Hematopoietic multipotent progenitor cell treated with erythropoietin and hydrocortisone succinate and interleukin-3 and kit ligand, for 6 days (in vitro differentiated cells): ENCODE measurements around the gene FAM135A.
A peak's percentile ranks its signal among the peaks of the same experiment; 100 is the strongest.

Experiments
- DNase-seq: peaks from one replicate; pipeline ENCODE4 v3.0.0-alpha.2; 2015

The FAM135A gene

DNA sequence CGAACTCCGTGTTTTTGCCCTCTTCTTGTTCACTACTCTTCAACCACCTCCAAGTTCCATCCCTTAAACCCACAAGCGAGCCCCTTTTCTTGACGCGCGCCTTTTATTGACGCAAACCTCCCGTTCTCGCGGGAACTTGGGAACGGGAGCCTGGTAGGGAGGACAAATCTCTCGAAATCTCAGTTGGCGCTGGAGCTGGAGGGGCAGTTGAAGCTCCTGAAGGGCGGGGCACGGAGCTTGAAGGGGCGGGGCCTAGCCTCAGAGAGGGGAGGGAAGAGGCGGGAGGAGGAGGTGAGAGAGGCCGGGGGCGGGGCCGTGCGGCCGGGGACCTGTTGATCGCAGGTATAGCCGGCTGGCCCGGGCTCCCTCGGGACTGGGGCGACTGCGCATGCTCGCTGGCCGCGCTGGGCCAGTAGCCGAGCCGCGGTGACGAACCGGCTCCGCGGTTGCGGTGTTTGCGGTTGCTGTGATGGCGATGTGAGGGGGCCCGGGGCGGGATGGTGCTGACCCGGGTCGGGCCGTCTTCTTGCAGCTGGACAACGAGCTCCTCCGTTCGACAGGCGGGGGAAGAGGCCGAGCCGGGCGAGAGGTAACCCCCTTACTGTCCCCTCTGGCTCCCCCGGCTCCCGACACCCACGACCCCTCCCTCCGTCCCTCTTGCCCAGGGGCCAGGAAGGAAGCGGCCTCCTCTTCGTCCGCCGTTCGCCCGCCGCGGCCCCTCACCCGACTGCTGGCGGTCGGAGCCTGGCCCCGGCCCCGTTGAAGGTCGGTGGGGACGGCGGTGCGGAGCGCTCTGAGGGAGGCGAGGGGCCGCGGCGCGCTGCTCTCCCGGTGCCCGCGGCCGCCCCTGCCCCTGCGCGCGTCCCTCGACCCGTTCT, at the start of gene FAM135A:
Gene FAM135A, plus strand, starts transcription at position 395 of the 878 bp plus-strand sequence. CDS start 14,835 bp downstream, outside the sequence.
- DNase-seq, result peak; percentile 97

DNA sequence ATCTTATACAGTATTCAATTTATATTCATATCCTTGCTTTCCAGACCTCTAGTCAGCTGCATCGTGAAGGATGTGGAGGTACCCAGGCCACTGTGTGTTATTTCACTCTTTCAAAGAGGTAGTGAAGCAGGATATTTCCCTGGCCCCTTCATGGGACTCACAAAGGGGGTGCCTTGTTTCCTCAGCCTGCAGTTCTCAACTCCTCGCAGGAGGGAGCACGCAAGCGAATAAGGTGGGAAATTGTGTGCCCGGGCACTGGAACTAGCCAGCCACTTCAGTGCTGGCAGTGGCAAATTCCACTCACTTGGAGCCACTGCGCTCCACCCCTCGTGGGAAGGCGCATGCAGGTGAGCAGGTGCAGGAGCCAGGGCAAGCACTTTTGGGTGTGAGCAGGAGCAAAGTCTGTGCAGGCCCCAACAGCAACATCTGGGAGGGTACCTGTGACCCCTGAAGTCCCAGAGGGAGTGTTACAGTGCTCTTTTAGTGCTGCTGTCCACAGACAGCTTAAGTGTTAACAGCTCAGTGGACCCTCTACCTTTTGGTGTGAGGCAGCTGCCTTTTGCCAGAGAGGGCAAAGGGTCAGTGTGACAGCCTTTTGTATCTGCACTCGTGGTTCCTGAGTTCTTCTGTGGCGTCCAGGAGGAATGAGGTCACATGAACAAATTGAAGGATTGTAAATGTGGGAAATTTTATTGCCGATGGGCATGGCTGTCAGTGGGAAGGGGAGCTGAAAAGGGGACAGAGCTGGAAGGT, 49.4 kb upstream of the FAM135A start:
- no peak for DNase-seq

GRCh38 chr6:70369332-70369950, 43.9 kb upstream of the FAM135A start:
- peak; percentile 79 for DNase-seq

- DNase-seq, result no peak
These were observed 42.8 kb upstream of the FAM135A start for GRCh38 chr6:70370496-70370895.

GRCh38 chr6:70371454-70372105, 41.7 kb upstream of the FAM135A start:
- peak; percentile 97 for DNase-seq

GRCh38 chr6:70375166-70375565, 38.1 kb upstream of the FAM135A start:
- no peak for DNase-seq

- no peak for DNase-seq
These were observed 37.4 kb upstream of the FAM135A start for GRCh38 chr6:70375882-70376281.

DNA sequence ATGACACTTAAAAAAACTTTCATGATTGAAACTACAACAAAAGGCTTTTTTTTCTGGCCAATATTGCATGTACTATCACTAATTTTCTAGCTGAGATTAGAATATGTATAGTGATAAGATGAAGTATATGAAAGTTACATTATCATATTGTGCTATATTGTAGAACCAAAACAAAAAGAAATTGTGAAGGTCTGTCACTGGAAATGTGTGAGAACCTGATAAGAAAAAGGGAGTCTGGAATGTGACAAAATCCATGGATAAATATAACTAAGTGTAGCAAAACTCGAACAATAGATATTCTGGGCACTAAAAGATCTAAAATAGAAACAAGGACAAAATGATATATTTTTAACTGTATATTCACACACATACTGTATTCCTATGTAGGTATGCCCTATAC, 36.7 kb upstream of the FAM135A start:
- DNase-seq, result no peak

- DNase-seq, result peak; percentile 54
These were observed 35.9 kb upstream of the FAM135A start for GRCh38 chr6:70377372-70377771.

GRCh38 chr6:70379473-70380013, 33.8 kb upstream of the FAM135A start:
- DNase-seq, result no peak

DNA sequence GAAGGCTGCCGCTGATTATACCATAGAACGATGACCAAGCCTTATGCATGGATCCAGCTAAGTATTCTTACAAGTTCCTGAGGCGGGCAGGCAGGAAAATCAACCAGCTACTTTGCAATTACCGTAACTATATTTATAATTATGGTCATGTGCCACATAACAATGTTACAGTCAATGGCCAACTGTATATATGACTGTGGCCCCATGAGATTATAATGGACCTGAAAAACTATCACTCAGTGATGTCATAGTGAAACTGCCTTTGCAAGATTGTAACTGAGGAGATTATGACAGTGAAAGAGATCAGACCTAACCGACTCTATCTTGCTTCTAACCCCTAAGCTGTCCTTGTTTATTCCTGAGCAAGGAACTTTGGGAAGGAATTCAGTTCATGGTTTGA, 33.1 kb upstream of the FAM135A start:
- DNase-seq, result no peak

DNA sequence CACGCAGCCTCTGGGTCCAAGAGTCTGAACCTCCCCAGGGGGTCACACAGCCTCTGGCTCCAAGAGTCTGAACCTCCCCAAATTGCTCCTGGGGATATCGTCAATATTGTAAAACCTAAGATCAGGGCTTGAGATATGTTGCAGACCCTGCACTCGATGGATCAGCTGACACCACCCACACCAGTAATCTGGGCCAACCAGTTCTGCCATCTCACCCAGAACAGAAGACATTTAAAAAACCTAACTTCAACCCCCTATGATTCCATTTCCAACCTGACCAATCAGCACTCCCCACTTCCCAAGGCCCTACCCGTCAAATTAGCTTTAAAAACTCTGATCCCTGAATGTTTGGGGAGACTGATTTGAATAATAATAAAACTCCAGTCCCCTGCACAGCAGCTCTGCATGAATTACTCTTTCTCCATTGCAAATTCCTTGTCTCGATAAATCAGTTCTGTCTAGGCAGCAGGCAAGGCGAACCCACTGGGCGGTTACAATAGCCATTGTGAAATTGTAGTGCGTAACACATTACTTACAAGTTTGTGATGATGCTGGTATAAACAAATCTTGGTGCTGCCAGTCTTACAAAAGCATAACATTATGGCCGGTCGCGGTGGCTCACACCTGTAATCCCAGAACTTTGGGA, 32.4 kb upstream of the FAM135A start:
- no peak for DNase-seq

GRCh38 chr6:70381417-70381782, 31.9 kb upstream of the FAM135A start:
- no peak for DNase-seq

- DNase-seq, result no peak
These were observed 27.4 kb upstream of the FAM135A start for GRCh38 chr6:70385901-70386300.

DNA sequence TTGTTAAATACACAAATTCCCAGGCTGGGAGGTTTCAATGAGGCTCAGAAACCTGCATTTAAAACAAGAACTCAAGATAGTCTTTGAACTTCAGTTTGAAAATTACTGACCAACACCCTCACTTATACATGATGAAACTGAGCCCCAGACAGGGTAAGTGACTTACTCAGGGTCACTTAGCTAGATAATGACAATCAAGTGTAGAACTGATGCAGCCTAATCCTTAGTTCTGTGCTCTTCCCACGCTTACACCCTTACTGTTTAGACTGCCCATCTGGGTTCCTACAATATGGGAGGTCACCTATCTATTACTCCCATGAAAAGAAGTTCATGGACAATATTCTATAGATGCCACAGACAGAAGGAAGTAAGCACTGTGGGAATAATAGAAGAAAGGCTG, 24.5 kb upstream of the FAM135A start:
- no peak for DNase-seq

- DNase-seq, result no peak
These were observed 24.0 kb upstream of the FAM135A start for GRCh38 chr6:70389261-70389660.

DNA sequence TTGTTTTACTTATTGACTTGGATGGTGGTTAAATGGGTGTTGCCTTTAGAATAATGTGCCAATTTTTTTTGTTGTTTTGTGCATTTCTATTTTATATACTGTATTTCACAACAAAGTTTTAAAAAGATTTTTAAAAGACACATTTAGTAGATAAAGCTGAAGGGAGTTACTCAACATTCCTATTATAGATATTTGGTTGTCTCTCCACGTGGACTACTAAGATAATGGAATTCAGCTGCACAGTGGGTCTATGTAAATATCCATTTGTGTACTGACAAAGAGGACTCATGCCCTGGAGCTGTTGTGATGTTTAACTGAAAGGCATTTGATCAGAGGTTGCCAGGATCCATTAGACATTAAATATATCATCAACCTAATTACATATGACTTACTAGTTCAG, 23.2 kb upstream of the FAM135A start:
- no peak for DNase-seq

- DNase-seq, result no peak
These were observed 21.8 kb upstream of the FAM135A start for GRCh38 chr6:70391492-70391891.

- no peak for DNase-seq
These were observed 18.6 kb upstream of the FAM135A start for GRCh38 chr6:70394518-70395300.

DNA sequence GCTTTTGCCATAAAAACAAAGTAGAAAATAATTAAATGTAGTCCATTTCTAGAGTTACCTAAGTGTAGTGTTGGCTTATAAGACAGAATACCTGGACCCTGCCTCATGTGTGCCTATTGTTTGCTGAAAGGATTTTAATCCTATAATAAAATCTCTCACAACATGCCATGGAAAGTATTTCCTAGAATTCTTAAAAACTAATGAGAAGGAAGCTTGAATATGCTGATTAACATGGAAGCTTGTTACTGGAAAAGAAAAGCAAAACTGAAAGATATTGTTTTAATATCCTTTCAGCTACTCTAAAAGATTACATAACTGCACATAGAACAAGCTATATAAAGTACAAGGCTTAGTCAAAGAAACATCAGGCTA, 18.0 kb upstream of the FAM135A start:
- no peak for DNase-seq

DNA sequence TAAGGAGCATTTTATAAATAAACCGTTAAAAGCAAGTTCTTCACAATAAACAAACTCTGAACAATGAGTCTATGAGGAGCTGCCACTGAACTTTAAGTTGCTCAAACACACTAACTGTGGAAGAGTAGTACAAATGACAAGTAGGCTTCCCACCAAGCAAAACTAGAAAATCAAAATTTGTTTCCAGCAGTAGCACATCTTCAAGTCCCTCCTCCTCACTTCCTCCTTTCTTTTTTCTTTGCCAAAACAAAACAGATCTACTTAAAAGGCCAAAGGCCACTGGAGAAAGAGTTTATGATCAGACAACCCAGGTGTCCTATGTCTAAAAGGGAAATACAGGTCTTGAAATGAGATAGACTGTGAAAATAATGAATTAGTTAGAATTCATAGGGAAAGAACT, 17.1 kb upstream of the FAM135A start:
- DNase-seq, result no peak
